A375 (cell line): ENCODE measurements around the gene NCMAP. TPM values are rescaled to one million over a fixed set of nuclear protein-coding genes. Genes with fewer than 3 reads are reported as not detected.

Experiments
- small RNA-seq: library from RNA; depleted of rRNA; stranded (forward); fragments of <200 nt; gene quantifications from one replicate; pipeline ENCODE3, GENCODE V24; 2014
- total RNA-seq: library from RNA; depleted of rRNA; stranded (reverse); fragments of >200 nt; shearing (Covaris generic); gene quantifications from 2 replicates; pipeline ENCODE4 v1.2.3, GENCODE V29; 2014; rRNA removed

NCMAP gene
- total RNA-seq, result not detected in 2 replicates

DNA sequence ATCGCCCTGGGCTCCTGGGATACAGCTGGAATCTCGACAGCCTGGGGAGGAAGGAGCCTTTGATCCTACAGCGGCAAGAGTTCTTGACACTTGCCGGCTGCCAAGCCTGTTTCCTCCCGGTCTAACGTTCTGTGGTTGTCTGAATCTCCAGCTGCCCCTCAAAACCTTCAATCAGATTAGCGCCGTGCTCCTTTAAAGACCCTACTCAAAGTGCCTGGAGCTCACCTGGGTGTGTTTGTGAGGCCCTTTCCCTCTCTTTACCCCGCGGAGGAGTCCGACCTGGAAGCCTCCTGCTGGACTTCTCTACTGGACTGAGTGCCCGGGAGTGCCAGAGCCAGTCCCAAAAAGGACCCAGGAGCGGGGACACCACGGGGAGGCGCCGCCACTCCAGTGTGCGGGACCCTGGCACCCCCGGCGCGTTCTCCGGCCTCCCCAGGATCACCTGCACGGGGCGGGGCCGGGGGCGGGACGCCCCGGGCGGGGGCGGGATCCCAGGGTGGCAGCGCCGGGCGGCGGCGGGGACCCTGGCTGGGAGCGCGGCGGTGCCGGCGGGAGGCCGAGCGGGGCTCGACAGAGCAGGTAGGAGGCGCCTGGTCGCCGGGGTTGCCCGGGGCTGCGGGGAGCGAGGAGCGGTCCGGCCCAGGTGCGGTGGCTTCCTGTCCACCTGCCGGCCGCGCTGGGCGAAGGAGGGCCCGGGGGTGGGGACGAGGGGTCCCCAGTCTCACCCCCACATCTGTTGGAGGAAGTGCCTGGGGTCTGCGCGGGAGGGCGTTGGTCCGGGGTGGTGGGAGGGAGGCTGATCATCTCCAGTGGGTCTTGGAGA, at the start of gene NCMAP:
Gene NCMAP (plus strand): TSS at position 497 of the 823 bp plus-strand sequence. CDS start 39,344 bp downstream, outside the sequence.

DNA sequence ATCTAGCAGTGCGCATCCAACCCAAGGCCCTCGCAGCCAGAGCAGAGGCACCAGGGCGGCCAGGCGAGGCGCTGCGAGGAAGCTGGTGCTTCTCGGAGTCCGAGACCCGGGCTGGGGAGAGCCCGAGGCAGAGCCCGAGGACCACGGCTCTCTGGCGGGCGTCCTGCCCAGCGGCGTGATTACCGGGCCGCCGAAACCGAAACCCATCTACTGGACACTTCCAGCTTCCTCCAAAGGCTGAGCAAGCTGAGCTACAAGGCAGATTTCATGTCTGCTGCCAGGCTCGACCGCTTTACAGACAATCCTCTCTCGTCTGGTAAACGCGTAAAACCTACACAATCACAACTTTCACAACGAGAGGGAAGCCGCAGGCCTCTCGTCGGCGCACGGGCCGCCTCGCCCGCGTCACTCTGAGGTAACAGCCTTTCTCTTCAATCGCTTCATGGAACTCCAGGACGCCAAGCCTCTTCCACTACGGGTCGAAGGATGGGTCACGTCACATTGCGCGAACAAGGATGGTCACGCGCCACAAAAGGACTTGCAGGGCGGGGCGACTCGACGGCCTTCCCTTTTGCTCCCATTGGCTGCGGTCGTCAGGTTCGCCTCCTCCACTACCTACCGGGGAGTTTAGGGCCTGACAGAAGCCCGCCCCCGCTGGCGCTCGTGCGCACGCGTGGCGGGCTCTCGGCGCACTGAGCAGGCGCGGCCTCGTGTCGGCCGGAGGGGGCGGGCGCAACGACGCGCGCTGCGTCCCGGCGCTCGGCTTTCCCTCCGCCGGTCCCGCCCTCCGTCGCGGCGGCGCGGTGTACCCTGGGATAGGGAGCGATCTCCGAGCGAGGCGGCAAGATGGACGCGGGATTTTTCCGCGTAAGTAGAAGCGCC, 86.8 kb downstream of the NCMAP start, which contains the start of gene SRRM1:
Gene SRRM1 (plus strand): TSS at position 822 of the 882 bp plus-strand sequence. CDS start 25 bp downstream, at position 847.

Small RNA genes lying within 50 kb of the gene (small RNA-seq; reads per million reads assigned to genes)
- gene RF00019, result not detected

Other genes with a start within 250 kb of the NCMAP start
- gene GRHL3, start 236.7 kb upstream of the NCMAP start, total RNA-seq, result 0.19 and 0.45 TPM in 2 replicates
- 7.5 and 9.8 TPM in 2 replicates for gene STPG1, start 142.3 kb upstream of the NCMAP start, total RNA-seq
- gene NIPAL3, start 140.3 kb upstream of the NCMAP start, total RNA-seq, result 57.6 and 65.2 TPM in 2 replicates
- 18.4 and 28.1 TPM in 2 replicates for gene RCAN3, start 53.3 kb upstream of the NCMAP start, total RNA-seq
- 42.5 and 42.7 TPM in 2 replicates for gene SRRM1, start 87.2 kb downstream of the NCMAP start, total RNA-seq
- gene CLIC4, start 189.4 kb downstream of the NCMAP start, total RNA-seq, result 134 and 144 TPM in 2 replicates